HepG2 (cell line): ENCODE data around the gene MGAT5. TPM values are rescaled to one million over a fixed set of nuclear protein-coding genes. Genes with fewer than 3 reads are reported as not detected.
A peak's percentile ranks its signal among the peaks of the same experiment; 100 is the strongest.

Source experiments
- CCAR2 ChIP-seq: fragments of 200-400 bp; formaldehyde crosslinking; optimal IDR thresholded peaks from 2 replicates; pipeline ENCODE3; 2018; ENCODE audit warnings: low read depth, mild to moderate bottlenecking, low read length, moderate library complexity
- EP300 ChIP-seq, 3 experiments: sonication (generic) in 1 of 3; formaldehyde crosslinking in 1 of 3; IDR thresholded peaks; 2 replicates each; pipeline versions ENCODE4 v1.5.1 to v1.6.1; 2011 to 2020; ENCODE audit warnings: low read depth in 2 of 3, low read length in 2 of 3, borderline replicate concordance in 1 of 3, improper control_type of control experiment in 1 of 3, mild to moderate bottlenecking in 1 of 3, missing genetic modification reagents in 1 of 3, moderate library complexity in 1 of 3
- GLMP ChIP-seq: sonication (generic); formaldehyde crosslinking; IDR thresholded peaks from 2 replicates; pipeline ENCODE4 v1.9.0; 2021; ENCODE audit warnings: missing genetic modification reagents, mild to moderate bottlenecking, borderline replicate concordance
- HBP1 ChIP-seq: IDR thresholded peaks from 2 replicates; pipeline ENCODE4 v1.6.1; 2016; ENCODE audit warnings: low read depth, control low read depth
- MED13 ChIP-seq: sonication (generic); formaldehyde crosslinking; IDR thresholded peaks from 2 replicates; pipeline ENCODE4 v1.5.0; 2020; ENCODE audit warnings: missing genetic modification reagents
- RNF219 ChIP-seq: sonication (generic); formaldehyde crosslinking; IDR thresholded peaks from 2 replicates; pipeline ENCODE4 v1.5.0; 2020; ENCODE audit warnings: mild to moderate bottlenecking, missing genetic modification reagents
- SOX13 ChIP-seq, 3 experiments: fragments of 450-650 bp in 1 of 3; sonication (generic) in 1 of 3; formaldehyde crosslinking in 1 of 3; IDR thresholded peaks in 2 of 3; conservative IDR thresholded peaks in 1 of 3; 2 replicates each; pipeline versions ENCODE4 v1.5.0 to v1.6.1; 2016 to 2020; ENCODE audit warnings: antibody characterized with exemption in 1 of 3, mild to moderate bottlenecking in 1 of 3, missing compliant biosample characterization in 1 of 3, missing genetic modification reagents in 1 of 3, moderate library complexity in 1 of 3
- SOX6 ChIP-seq, 2 experiments: fragments of 450-650 bp in 1 of 2; sonication (generic) in 1 of 2; formaldehyde crosslinking in 1 of 2; IDR thresholded peaks; 2 replicates each; pipeline versions ENCODE4 v1.4.0 to v1.6.1; 2017 to 2020; ENCODE audit warnings: antibody characterized with exemption in 1 of 2, mild to moderate bottlenecking in 1 of 2, missing genetic modification reagents in 1 of 2
- STAT6 ChIP-seq: sonication (generic); formaldehyde crosslinking; IDR thresholded peaks from 2 replicates; pipeline ENCODE4 v1.4.0; 2020; ENCODE audit warnings: missing genetic modification reagents, mild to moderate bottlenecking, borderline replicate concordance
- ZBTB34 ChIP-seq: sonication (generic); formaldehyde crosslinking; IDR thresholded peaks from 2 replicates; pipeline ENCODE4 v1.8.0; 2022; ENCODE audit warnings: mild to moderate bottlenecking, missing genetic modification reagents
- ZNF292 ChIP-seq: sonication (generic); formaldehyde crosslinking; IDR thresholded peaks from 2 replicates; pipeline ENCODE4 v1.8.1; 2022; ENCODE audit warnings: mild to moderate bottlenecking, low read depth, missing genetic modification reagents, borderline replicate concordance
- ZNF501 ChIP-seq: sonication (generic); formaldehyde crosslinking; IDR thresholded peaks from 2 replicates; pipeline ENCODE4 v1.5.1; 2020; ENCODE audit warnings: mild to moderate bottlenecking, moderate library complexity, missing genetic modification reagents
- ZNF670 ChIP-seq: sonication (generic); formaldehyde crosslinking; IDR thresholded peaks from 2 replicates; pipeline ENCODE4 v1.8.0; 2022; ENCODE audit warnings: mild to moderate bottlenecking, missing genetic modification reagents, borderline replicate concordance
- polyA plus RNA-seq, 8 experiments: library from polyadenylated mRNA; depleted of rRNA in 3 of 8; stranded (reverse) in 7 of 8; unstranded in 1 of 8; fragments of >200 nt; fragmentation: Illumina TruSeq in 4 of 8; extraction: Trizol in 4 of 8; gene quantifications; 2 replicates each; pipeline versions ENCODE4 v1.2.1 to v1.2.3, GENCODE V29; 2011 to 2016; ENCODE audit warnings: low read depth in 4 of 8, missing spikeins in 1 of 8, mixed read lengths in 1 of 8; ENCODE audit not compliant: insufficient read depth in 1 of 8
- total RNA-seq, 5 experiments: library from RNA; depleted of rRNA; stranded (reverse); fragments of >200 nt; fragmentation: Illumina TruSeq; extraction: Trizol; gene quantifications; 2 replicates each; pipeline ENCODE4 v1.2.3, GENCODE V29; 2016; ENCODE audit warnings: low read depth in 1 of 5
- TF ChIP-seq, protein P1 (sequence below): sonication (generic); formaldehyde crosslinking; IDR thresholded peaks from 2 replicates; pipeline ENCODE4 v1.5.1; 2020; ENCODE audit warnings: missing genetic modification reagents, mild to moderate bottlenecking, borderline replicate concordance

Gene MGAT5
- total and polyA plus RNA-seq, 2 of the 13 experiments (the other 11 are each of a cell fraction or from before 2014, with no cell fraction given), result 33.1 to 60.2 TPM

DNA sequence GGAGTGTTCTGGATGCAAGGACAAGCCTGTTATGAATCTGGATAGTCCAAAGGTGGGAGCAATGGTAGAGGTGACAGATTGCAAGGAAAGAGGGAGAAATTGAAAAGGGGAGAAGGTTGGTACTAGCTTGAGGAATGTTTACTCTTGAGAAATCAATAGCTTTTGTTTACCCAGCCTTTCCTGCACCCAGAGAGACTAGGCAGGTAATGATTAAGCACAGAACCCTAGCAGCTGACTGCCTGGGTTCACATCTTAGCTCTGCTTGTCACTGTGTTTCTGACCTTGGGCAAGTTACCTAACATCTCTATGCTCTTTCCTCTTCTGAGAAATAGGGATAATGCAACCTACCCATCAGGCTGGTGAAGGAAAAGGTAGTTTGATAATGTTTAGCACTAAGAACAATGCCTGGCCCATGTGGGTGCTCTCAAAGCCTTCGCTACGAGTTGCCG is 178.6 kb downstream of the MGAT5 start (continued):
- TF ChIP-seq SOX13 (IDR thresholded peaks at IDR 0.05) (peak; percentile 85), SOX13 (CRISPR knock-in tag; conservative IDR thresholded peaks at IDR 0.05 in 1 of 2, IDR thresholded peaks at IDR 0.05 in 1 of 2) (peak in 1 of 2 experiments; percentile 96; a peak in 2 of 4 replicates), ZBTB34 (CRISPR knock-in tag) (peak; percentile 90; the same call in 1 of the 2 replicates), RNF219 (CRISPR knock-in tag) (no peak), HBP1 (CRISPR knock-in tag) (no peak), ZNF670 (no peak; the same call in 1 of the 2 replicates), CCAR2 (no peak), MED13 (CRISPR knock-in tag) (peak; percentile 69; the same call in 1 of the 2 replicates), ZNF501 (CRISPR knock-in tag) (no peak), STAT6 (CRISPR knock-in tag) (peak; percentile 70; the same call in 1 of the 2 replicates), SOX6 (IDR thresholded peaks at IDR 0.05) (no peak), SOX6 (CRISPR knock-in tag; IDR thresholded peaks at IDR 0.05) (peak; percentile 97), EP300 (IDR thresholded peaks at IDR 0.05; ENCODE audit: low read depth in 2 of 2, low read length in 2 of 2) (peak; percentile 64 to 96; a peak in 3 of 4 replicates), EP300 (CRISPR knock-in tag; IDR thresholded peaks at IDR 0.05; ENCODE audit: borderline replicate concordance) (peak; percentile 85; the same call in 1 of the 2 replicates), ZNF292 (CRISPR knock-in tag) (peak; percentile 96), GLMP (CRISPR knock-in tag) (no peak)
- TF ChIP-seq, protein P1, sequence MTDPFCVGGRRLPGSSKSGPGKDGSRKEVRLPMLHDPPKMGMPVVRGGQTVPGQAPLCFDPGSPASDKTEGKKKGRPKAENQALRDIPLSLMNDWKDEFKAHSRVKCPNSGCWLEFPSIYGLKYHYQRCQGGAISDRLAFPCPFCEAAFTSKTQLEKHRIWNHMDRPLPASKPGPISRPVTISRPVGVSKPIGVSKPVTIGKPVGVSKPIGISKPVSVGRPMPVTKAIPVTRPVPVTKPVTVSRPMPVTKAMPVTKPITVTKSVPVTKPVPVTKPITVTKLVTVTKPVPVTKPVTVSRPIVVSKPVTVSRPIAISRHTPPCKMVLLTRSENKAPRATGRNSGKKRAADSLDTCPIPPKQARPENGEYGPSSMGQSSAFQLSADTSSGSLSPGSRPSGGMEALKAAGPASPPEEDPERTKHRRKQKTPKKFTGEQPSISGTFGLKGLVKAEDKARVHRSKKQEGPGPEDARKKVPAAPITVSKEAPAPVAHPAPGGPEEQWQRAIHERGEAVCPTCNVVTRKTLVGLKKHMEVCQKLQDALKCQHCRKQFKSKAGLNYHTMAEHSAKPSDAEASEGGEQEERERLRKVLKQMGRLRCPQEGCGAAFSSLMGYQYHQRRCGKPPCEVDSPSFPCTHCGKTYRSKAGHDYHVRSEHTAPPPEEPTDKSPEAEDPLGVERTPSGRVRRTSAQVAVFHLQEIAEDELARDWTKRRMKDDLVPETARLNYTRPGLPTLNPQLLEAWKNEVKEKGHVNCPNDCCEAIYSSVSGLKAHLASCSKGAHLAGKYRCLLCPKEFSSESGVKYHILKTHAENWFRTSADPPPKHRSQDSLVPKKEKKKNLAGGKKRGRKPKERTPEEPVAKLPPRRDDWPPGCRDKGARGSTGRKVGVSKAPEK, result no peak
